Muscle layer of colon (tissue), 2 donors: ENCODE data around the gene DHRS7.

Experiments used
- H3K27ac ChIP-seq: one replicate; pipeline ENCODE4 v1.7.0; 2013; ENCODE audit warnings: low read depth, mild to moderate bottlenecking, low read length, moderate library complexity
- H3K27me3 ChIP-seq, 2 donors: one replicate each; pipeline ENCODE4 v1.7.0; 2013; ENCODE audit warnings: low read length in 2 of 2, mild to moderate bottlenecking in 2 of 2; ENCODE audit not compliant: insufficient read depth in 2 of 2, control insufficient read depth in 1 of 2
- H3K36me3 ChIP-seq: one replicate; pipeline ENCODE4 v1.7.0; 2013; ENCODE audit warnings: mild to moderate bottlenecking, low read length; ENCODE audit not compliant: insufficient read depth
- H3K4me1 ChIP-seq: one replicate; pipeline ENCODE4 v1.7.0; 2013; ENCODE audit warnings: mild to moderate bottlenecking, low read length; ENCODE audit not compliant: insufficient read depth
- H3K4me3 ChIP-seq, 2 donors: one replicate each; pipeline ENCODE4 v1.7.0; 2013; ENCODE audit warnings: low read length in 2 of 2, low read depth in 1 of 2, mild to moderate bottlenecking in 1 of 2, moderate library complexity in 1 of 2
- H3K9ac ChIP-seq: one replicate; pipeline ENCODE4 v1.7.0; 2013; ENCODE audit warnings: low read length
- H3K9me3 ChIP-seq: one replicate; pipeline ENCODE4 v1.7.0; 2013; ENCODE audit warnings: mild to moderate bottlenecking, low read length
- donor health status: abdominal sarcoma.
- donor health status: Adenocarcinoma of cecum.

DHRS7 gene

GRCh38 chr14:60164404-60164711 lies 840 bp downstream of the DHRS7 start:
- peak overlapping the region; percentile 73 for H3K27ac ChIP-seq
- H3K9me3 ChIP-seq: no peaks in the 10 kb centered on the region
- H3K27me3 ChIP-seq: no peaks in the 10 kb centered on the region
- peaks cover 16% of the 10 kb centered on the region for H3K4me1 ChIP-seq
- H3K9ac ChIP-seq: peak overlapping the region; percentile 86
- H3K36me3 ChIP-seq: no peaks in the 10 kb centered on the region
- H3K4me3 ChIP-seq: peak overlapping the region; percentile 83 to 99

DNA sequence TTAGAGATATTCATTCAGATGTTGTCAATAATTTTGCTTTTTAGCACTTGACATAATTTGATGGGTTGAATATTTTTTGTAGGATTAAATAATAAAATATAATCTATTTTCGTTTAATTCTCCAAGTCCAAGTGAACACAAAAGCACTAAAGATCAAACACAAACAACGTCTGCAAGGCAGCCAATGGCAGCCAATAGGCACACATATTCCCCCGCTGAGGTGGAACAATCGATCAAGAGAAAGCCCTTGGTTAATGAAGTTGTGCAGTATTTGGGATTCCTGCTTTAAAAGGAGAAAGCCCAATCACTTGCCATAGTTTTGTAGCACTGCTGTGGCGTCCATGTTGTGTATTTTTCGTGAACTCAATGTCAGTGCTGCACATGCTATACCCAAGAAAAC lies 1.5 kb downstream of the DHRS7 start:
- no peak overlapping the region for H3K9ac ChIP-seq
- no peak overlapping the region for H3K27ac ChIP-seq
- no peak overlapping the region for H3K4me3 ChIP-seq
- H3K27me3 ChIP-seq: no peaks in the 10 kb centered on the region
- H3K4me1 ChIP-seq: peaks cover 16% of the 10 kb centered on the region
- no peaks in the 10 kb centered on the region for H3K36me3 ChIP-seq
- H3K9me3 ChIP-seq: no peaks in the 10 kb centered on the region

DNA sequence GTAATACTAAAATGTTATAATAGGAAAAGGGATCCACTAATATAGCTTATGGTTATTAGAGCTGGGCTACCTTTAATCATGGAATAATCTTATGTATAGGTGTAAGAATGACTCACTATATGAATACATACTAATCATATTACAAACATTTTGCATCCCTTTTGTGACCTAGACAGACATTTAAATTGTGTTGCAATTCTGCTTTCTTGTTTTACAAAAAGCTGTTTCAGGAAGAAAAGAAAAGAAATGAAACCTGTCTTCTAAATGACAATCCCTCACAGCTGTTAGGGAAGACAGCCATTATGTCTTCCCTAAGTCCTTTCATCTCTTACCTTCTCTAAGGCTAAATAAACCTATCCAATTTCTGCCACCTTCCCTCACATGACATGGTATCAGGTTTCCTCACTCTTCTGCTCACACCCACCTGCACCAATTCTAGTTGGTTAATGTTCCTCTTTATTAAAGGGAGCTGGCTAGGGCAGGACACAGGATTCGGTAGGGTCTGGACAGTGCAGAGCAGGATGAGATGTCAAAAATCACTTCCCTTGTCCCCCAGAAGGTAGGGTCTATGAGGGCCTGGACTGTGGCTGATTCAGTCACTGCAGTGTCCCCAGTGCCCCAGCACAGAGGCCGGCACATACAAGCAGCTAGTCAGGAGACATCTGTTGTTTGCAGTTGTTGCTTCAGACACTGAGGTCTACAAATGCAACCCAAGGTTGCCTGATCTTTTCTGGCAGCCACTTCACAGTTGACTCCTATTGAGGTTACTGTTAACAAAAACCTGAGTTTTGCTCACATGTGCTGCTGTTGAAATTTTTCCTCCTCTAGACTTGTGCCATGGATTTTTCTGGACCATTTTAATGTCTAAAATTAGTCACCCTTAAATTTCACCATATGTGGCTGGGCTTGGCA lies 3.7 kb downstream of the DHRS7 start:
- Histone ChIP-seq H3K9me3 (no peaks in the 10 kb centered on the region), H3K4me1 (peaks cover 14% of the 10 kb centered on the region), H3K27ac (no peak overlapping the region), H3K27me3 (no peaks in the 10 kb centered on the region), H3K36me3 (no peaks in the 10 kb centered on the region), H3K9ac (no peak overlapping the region), H3K4me3 (no peak overlapping the region)

- Histone ChIP-seq H3K36me3 (no peaks in the 10 kb centered on the region), H3K9ac (no peak overlapping the region), H3K4me3 (no peak overlapping the region), H3K9me3 (no peaks in the 10 kb centered on the region), H3K4me1 (peaks cover 4% of the 10 kb centered on the region), H3K27ac (no peak overlapping the region), H3K27me3 (no peaks in the 10 kb centered on the region)
Observed at GRCh38 chr14:60160422-60160821, 4.8 kb downstream of the DHRS7 start.

- no peak overlapping the region for H3K4me3 ChIP-seq
- H3K27me3 ChIP-seq: no peaks in the 10 kb centered on the region
- H3K9ac ChIP-seq: no peak overlapping the region
- H3K27ac ChIP-seq: no peak overlapping the region
- no peaks in the 10 kb centered on the region for H3K9me3 ChIP-seq
- peaks cover 22% of the 10 kb centered on the region for H3K36me3 ChIP-seq
- H3K4me1 ChIP-seq: peaks cover 7% of the 10 kb centered on the region
Observed at GRCh38 chr14:60154671-60155070, 10.5 kb downstream of the DHRS7 start.

DNA sequence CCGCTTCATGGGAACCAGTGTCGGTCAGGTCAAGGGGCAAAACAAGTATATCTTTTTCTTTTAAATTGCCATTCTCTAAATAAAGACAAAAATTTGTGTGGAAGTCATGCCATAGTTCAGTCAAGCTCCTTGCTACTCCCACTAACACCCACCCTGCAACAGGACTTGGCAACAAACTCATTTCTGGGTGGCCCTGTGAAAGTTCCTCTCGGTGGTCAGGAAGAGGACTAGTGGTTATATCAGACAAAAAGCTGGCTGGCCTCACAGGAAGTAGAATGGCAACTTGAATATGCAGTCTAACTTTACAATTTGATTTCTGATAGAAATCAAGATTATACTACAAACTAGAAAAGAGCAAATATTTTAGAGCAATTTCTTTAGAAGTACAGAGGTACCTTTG lies 11.2 kb downstream of the DHRS7 start:
- Histone ChIP-seq H3K9ac (no peak overlapping the region), H3K4me3 (no peak overlapping the region), H3K9me3 (no peaks in the 10 kb centered on the region), H3K36me3 (peaks cover 29% of the 10 kb centered on the region), H3K4me1 (peaks cover 7% of the 10 kb centered on the region), H3K27me3 (no peaks in the 10 kb centered on the region), H3K27ac (no peak overlapping the region)

- Histone ChIP-seq H3K27ac (no peak overlapping the region), H3K36me3 (peaks cover 33% of the 10 kb centered on the region), H3K9ac (no peak overlapping the region), H3K4me1 (peaks cover 7% of the 10 kb centered on the region), H3K27me3 (no peaks in the 10 kb centered on the region), H3K9me3 (no peaks in the 10 kb centered on the region), H3K4me3 (no peak overlapping the region)
Observed at GRCh38 chr14:60151715-60152114, 13.5 kb downstream of the DHRS7 start.

DNA sequence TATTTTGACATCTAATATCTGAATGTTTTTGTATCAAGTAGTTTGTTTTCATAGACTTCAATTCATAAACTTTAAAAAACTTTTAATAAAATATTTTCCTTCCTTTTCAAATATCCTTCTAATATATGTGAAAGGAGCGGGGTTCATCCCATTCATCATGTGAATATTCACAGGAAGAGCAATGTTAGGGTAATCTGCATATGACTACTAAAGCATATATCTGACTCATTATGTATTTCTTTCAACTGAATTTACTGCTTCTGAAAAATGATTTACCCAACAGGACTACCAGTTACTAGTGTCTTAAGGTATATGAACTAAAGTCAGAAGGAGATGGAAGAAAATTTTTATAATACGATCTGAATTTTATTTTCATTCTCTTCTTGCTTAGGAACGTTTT lies 30.5 kb downstream of the DHRS7 start:
- Histone ChIP-seq H3K27ac (no peak overlapping the region), H3K9ac (no peak overlapping the region), H3K27me3 (no peaks in the 10 kb centered on the region), H3K36me3 (no peaks in the 10 kb centered on the region), H3K9me3 (no peaks in the 10 kb centered on the region), H3K4me3 (no peak overlapping the region), H3K4me1 (no peaks in the 10 kb centered on the region)

DNA sequence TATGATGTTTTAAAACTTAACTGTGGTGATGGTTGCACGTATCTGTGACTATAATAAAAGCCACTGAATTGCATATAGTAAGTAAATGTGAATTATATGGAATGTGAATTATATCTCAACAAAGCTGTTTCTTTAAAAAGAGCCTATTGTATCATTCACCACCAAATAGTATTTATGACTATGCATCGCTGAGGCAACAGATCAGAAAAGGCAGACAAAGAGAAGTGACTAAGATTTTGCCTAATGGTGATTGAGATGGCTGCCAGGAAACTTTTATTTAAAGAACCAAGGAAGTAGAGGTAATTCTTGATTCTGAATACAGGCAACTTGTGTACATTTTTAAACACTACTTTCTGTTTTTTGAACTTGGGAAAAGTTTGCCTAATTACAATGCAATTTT lies 31.7 kb downstream of the DHRS7 start:
- Histone ChIP-seq H3K36me3 (no peaks in the 10 kb centered on the region), H3K9me3 (no peaks in the 10 kb centered on the region), H3K27ac (no peak overlapping the region), H3K27me3 (no peaks in the 10 kb centered on the region), H3K9ac (no peak overlapping the region), H3K4me1 (no peaks in the 10 kb centered on the region), H3K4me3 (no peak overlapping the region)

DNA sequence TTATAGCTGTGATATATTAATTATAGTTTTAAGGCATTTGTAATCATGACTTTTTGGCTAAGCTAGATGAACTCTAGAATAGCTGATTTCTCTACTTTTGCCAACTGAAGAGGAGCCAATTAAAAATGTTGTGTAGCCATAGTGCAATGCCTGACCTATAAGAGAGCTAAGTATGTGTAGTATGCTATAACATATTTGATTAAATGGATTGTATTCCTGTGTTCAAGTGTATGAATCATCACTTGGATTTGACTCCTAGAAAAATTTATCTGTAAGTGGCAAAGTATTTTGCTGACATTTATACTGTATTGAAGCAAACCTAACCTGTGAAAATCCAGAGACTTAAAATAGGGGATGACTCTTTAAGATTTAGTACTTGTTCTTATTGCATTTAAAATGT lies 39.3 kb downstream of the DHRS7 start:
- no peak overlapping the region for H3K4me3 ChIP-seq
- no peaks in the 10 kb centered on the region for H3K9me3 ChIP-seq
- H3K4me1 ChIP-seq: no peaks in the 10 kb centered on the region
- H3K27me3 ChIP-seq: no peaks in the 10 kb centered on the region
- H3K36me3 ChIP-seq: peaks cover 51% of the 10 kb centered on the region
- H3K27ac ChIP-seq: no peak overlapping the region
- H3K9ac ChIP-seq: no peak overlapping the region

GRCh38 chr14:60116181-60116580 lies 49.0 kb downstream of the DHRS7 start:
- no peak overlapping the region for H3K4me3 ChIP-seq
- H3K9ac ChIP-seq: no peak overlapping the region
- H3K9me3 ChIP-seq: no peaks in the 10 kb centered on the region
- peaks cover 37% of the 10 kb centered on the region for H3K36me3 ChIP-seq
- no peaks in the 10 kb centered on the region for H3K4me1 ChIP-seq
- H3K27ac ChIP-seq: no peak overlapping the region
- no peaks in the 10 kb centered on the region for H3K27me3 ChIP-seq

- Histone ChIP-seq H3K4me3 (no peak overlapping the region), H3K27ac (no peak overlapping the region), H3K4me1 (no peaks in the 10 kb centered on the region), H3K9me3 (no peaks in the 10 kb centered on the region), H3K27me3 (no peaks in the 10 kb centered on the region), H3K9ac (no peak overlapping the region), H3K36me3 (peaks cover 32% of the 10 kb centered on the region)
Observed at GRCh38 chr14:60114881-60115280, 50.3 kb downstream of the DHRS7 start.
